Fibroblast of pulmonary artery (primary cell): ENCODE results near the gene CARD14.
"Not testable (repeated sequence)": the region's sequence is repeated elsewhere in the genome, so short reads cannot be mapped to it uniquely, and the experiment has no call there.

ENCODE experiments used
- DNase-seq: peaks from one replicate; pipeline ENCODE4 v3.0.0-alpha.2; 2010; ENCODE audit warnings: low read depth
- H3K4me3 ChIP-seq: replicated peaks from 2 replicates; pipeline ENCODE4 v1.5.1; 2011; ENCODE audit warnings: low read depth, mild to moderate bottlenecking, control low read depth, low read length, moderate library complexity
- CTCF ChIP-seq: IDR thresholded peaks from 2 replicates; pipeline ENCODE4 v1.5.1; 2011; ENCODE audit warnings: mild to moderate bottlenecking, control low read depth, low read length, inconsistent platforms; ENCODE audit errors: missing control alignments

Gene CARD14

GRCh38 chr17:80251966-80252365 lies 82.1 kb downstream of the CARD14 start:
- TF ChIP-seq CTCF = no peak
- H3K4me3 ChIP-seq = no peak overlapping the region
- DNase-seq = no peak

GRCh38 chr17:80252871-80253270 lies 83.0 kb downstream of the CARD14 start:
- DNase-seq = peak; percentile 20
- no peak overlapping the region for H3K4me3 ChIP-seq
- peak; percentile 29 for TF ChIP-seq CTCF

- no peak for TF ChIP-seq CTCF
- H3K4me3 ChIP-seq = no peak overlapping the region
- no peak for DNase-seq
Observed at GRCh38 chr17:80253631-80254395, 84.0 kb downstream of the CARD14 start.

- H3K4me3 ChIP-seq = no peak overlapping the region
- DNase-seq = peak; percentile 83
- no peak for TF ChIP-seq CTCF
Observed at GRCh38 chr17:80254396-80255251, 84.8 kb downstream of the CARD14 start.

GRCh38 chr17:80256034-80256350 lies 86.2 kb downstream of the CARD14 start:
- TF ChIP-seq CTCF = no peak
- H3K4me3 ChIP-seq = no peak overlapping the region
- DNase-seq = no peak

- no peak for DNase-seq
- no peak overlapping the region for H3K4me3 ChIP-seq
- TF ChIP-seq CTCF = no peak
Observed at GRCh38 chr17:80257716-80258213, 87.9 kb downstream of the CARD14 start.

- DNase-seq = not testable (repeated sequence)
Observed at GRCh38 chr17:80258296-80258695, 88.5 kb downstream of the CARD14 start.

More at GRCh38 chr17:80258296-80258695, 88.5 kb downstream of the CARD14 start:
- not testable (repeated sequence) for H3K4me3 ChIP-seq
